ENCODE results near the gene LACRT.

LACRT gene

DNA sequence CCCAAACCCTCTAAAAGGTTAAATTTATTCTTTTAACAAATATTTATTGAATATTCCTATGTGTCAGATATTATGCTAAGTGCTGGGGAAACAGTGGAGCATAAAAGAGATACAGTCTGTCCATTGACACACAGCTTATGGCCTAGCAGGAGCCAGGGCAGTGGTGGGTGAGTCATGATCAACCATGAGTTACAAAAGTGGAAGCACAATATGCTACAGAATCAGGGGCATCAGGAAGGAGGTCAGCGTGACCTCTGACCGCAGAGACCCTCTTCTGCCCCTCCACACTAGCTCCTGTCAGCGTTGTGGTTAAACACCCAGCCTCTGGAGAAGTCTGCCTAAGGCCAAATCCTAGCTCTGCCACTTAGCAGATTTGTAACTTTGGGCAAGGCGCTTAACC lies 41.6 kb downstream of the LACRT start:
- TF ChIP-seq, protein P1, sequence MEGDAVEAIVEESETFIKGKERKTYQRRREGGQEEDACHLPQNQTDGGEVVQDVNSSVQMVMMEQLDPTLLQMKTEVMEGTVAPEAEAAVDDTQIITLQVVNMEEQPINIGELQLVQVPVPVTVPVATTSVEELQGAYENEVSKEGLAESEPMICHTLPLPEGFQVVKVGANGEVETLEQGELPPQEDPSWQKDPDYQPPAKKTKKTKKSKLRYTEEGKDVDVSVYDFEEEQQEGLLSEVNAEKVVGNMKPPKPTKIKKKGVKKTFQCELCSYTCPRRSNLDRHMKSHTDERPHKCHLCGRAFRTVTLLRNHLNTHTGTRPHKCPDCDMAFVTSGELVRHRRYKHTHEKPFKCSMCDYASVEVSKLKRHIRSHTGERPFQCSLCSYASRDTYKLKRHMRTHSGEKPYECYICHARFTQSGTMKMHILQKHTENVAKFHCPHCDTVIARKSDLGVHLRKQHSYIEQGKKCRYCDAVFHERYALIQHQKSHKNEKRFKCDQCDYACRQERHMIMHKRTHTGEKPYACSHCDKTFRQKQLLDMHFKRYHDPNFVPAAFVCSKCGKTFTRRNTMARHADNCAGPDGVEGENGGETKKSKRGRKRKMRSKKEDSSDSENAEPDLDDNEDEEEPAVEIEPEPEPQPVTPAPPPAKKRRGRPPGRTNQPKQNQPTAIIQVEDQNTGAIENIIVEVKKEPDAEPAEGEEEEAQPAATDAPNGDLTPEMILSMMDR (conservative IDR thresholded peaks at IDR 0.05; ENCODE audit: low read depth, low read length) = no peak
- DNase-seq (ENCODE audit: low read depth) = no peak
- no peak overlapping the region for H3K4me3 ChIP-seq (ENCODE audit: low read length)

DNA sequence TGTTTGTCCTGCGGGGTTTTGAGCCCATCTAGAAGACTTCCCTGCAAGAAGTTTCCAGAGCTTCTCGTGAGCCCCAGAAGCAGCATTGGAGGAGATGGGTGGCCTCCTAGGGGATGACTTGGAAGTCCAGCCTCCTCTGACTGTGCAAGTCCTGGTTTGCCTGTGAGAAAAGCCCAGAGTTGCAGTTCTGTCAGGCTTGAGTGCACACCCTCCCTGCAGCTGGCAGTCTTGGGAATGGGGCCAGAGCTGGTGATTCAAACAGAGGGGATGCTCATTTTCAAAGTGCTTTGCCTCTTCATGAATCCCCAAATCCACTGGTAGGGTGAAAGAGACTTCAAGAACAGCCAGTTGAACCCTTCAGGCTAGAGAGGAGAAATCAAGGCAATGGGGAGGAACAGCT lies 42.4 kb downstream of the LACRT start:
- no peak overlapping the region for H3K4me3 ChIP-seq (ENCODE audit: low read length)
- DNase-seq (ENCODE audit: low read depth) = no peak
- TF ChIP-seq, protein P1 (conservative IDR thresholded peaks at IDR 0.05; ENCODE audit: low read depth, low read length) = no peak

DNA sequence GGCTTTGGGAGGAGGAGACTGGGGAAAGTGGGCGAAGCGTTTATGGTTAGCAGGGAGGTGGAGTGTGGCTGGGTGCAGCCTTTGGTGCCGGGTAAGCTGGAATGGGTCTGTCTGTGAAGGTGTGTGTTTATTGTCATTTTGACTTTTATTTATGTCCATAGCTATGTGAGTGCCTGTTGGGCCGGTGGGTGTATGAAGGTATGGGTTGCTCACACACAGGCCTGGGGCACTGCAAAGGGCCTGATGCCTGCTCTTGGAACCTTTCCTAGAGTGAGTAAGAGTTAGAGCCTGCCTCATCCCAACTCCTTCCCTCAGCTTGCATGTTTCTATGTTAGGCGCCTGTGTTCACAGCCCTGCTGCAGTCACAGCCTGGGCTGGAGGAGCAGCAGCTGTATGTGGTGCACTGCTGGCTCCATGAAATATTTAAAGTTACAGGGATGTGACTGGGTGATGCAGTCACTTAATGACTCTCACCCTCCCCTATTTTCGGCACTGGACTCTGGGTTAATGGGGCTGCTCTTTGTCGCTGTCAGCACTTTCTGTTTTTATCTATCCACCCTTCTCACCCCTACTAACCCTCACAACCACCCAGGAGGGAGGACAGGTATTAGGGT lies 43.6 kb downstream of the LACRT start:
- DNase-seq (ENCODE audit: low read depth) = no peak
- no peak overlapping the region for H3K4me3 ChIP-seq (ENCODE audit: low read length)
- TF ChIP-seq, protein P1 (conservative IDR thresholded peaks at IDR 0.05; ENCODE audit: low read depth, low read length) = no peak

DNA sequence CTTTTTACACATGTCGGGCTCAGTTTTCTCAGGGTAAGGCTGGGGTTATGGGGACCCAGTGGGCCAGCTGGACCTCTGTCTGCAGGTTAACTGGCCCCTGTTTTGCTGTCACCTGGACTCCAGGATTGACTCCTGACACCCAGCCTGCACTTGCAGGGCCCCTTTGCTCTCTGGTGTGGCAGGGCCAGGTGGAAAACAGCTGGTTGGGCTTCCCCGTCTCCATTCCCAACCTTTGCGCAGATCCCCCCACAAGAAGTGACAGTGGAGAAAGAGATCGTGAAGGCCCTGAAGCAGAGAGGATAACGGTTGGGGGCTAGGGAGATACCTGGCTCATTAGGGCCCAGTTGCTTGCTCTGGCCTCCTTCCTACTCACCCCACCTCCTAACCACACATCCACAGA lies 44.7 kb downstream of the LACRT start:
- H3K4me3 ChIP-seq (ENCODE audit: low read length) = no peak overlapping the region
- DNase-seq (ENCODE audit: low read depth) = no peak
- TF ChIP-seq, protein P1 (conservative IDR thresholded peaks at IDR 0.05; ENCODE audit: low read depth, low read length) = no peak

- peak overlapping the region; percentile 22 for H3K4me3 ChIP-seq (ENCODE audit: low read length)
- DNase-seq (ENCODE audit: low read depth) = no peak
- TF ChIP-seq, protein P1 (conservative IDR thresholded peaks at IDR 0.05; ENCODE audit: low read depth, low read length) = no peak
Observed at GRCh38 chr12:54588890-54589267, 45.8 kb downstream of the LACRT start.

DNA sequence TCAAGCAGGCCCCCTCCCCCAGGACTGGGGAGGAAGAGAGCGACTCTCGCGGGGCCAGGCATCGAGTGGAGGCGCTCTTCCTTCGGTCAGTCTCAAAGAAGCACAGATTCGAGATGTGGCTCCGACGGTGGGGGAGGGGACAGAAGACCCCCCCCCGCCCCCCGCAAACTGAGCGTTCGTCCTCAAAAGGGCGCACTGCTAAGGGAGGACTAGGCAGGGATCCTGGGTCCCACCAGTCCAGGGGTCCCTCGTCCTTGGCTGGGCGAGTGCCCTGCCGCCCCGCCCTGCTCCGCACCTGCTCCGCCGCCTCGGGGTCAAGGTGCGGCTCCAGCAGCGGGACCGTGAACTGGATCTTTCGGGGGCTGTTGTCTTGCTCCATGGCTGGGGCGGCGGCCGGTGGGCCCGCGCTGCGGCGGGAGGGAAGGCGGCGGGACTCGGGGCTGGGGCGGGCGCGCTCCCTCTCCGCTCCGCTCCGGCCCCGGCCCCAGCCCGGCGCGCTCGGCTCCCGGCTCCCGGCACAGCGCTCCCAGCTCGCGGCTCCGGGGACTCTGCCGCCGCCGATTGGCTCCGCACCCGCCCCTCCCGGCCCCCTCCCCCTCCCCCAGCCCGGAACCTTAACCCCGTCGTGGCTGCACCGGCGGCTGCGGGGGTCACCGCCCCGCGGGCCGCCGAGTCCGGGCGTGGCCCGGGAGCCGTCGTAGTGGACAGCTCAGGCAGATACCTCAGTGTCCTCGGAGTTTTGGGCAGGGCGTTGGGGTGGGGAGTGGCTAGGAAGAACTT lies 46.4 kb downstream of the LACRT start, which contains the start of gene PPP1R1A:
TSS of gene PPP1R1A (minus strand) at position 550 of the 780 bp plus-strand sequence. CDS start at position 379, 171 bp downstream.
- no peak for DNase-seq (ENCODE audit: low read depth)
- H3K4me3 ChIP-seq (ENCODE audit: low read length) = peak within 1 kb of the TSS; percentile 27
- TF ChIP-seq, protein P1 (conservative IDR thresholded peaks at IDR 0.05; ENCODE audit: low read depth, low read length) = no peak

Measured in retinal pigment epithelial cell (primary cell).